ENCODE data around the gene IL3.

GRCh38 chr5:132072528-132072927 is 12.1 kb downstream of the IL3 start:
- TF ChIP-seq CTCF (conservative IDR thresholded peaks at IDR 0.05; ENCODE audit: low read length) (no peak), EZH2phosphoT487 (IDR thresholded peaks at IDR 0.05; ENCODE audit: borderline replicate concordance, low read depth, low read length) (no peak)

Measured in OCI-LY7 (cell line).